Skin of body (tissue), 2 donors: ENCODE data around the gene GGT7. TPM values are rescaled to one million over a fixed set of nuclear protein-coding genes. Genes with fewer than 3 reads are reported as not detected.
"Not testable (repeated sequence)": the region's sequence is repeated elsewhere in the genome, so short reads cannot be mapped to it uniquely, and the experiment has no call there.

ENCODE experiments used
- DNase-seq: peaks from one replicate; lab custom pipeline; 2025; lab: John Stamatoyannopoulos, UW
- total RNA-seq: library from RNA; depleted of rRNA; stranded (reverse); fragments of >200 nt; gene quantifications from one replicate; pipeline ENCODE4 v1.2.3, GENCODE V29; 2014

Gene GGT7
- 7.0 TPM for total RNA-seq

DNA sequence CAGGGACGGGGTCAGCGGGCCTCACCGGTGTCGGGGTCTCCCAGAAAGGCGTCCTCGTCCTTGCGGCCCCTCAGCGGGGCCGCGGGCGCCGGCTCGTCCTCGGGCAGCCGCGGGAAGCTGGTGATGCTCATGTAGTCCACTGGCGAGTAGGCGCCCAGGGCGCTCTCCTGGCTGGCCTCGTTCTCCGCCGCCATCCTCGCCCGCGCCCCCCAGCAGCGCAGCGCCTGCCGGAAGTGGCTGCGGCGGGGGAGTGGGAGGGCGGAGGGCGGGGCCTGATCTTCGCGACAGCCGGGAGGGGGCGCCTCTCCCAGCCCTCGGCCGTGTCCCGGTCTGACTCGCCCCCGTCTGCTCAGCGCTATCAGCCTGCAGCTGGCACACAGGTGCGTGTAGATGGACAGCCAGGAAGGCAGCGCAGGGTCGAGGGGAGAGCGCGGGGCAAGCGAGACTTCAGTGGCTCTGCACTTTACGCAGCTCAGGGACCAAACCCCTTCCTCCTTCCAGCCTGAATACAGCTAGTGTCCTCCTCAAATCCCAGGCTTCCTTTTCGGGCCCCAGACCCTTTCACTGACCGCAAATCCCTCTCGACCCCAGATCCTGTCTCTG lies at the start of gene GGT7:
GGT7 (minus strand) TSS at position 235 of the 603 bp plus-strand sequence; CDS start at position 194, 41 bp downstream.
- peak; percentile 34 for DNase-seq

DNA sequence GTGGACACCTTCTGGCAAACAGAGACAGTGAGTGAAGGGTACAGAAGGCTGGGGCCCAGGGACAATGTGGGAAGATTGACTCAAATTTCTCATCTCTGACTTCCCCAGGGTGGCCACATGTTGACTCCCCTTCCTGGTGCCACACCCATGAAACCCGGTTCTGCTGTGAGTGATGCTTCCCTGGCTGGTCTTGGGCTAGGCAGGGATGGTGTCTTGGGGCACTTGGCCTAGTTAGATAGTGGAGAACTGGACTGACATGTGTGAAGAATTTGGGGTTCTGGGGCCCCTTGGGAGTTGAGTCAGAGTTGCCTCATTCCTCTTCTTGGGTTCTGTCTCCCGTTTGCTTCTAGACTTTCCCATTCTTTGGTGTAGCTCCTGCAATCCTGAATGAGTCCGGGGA lies 48.8 kb upstream of the GGT7 start:
- no peak for DNase-seq

GRCh38 chr20:34920055-34920454 lies 47.4 kb upstream of the GGT7 start:
- no peak for DNase-seq

DNA sequence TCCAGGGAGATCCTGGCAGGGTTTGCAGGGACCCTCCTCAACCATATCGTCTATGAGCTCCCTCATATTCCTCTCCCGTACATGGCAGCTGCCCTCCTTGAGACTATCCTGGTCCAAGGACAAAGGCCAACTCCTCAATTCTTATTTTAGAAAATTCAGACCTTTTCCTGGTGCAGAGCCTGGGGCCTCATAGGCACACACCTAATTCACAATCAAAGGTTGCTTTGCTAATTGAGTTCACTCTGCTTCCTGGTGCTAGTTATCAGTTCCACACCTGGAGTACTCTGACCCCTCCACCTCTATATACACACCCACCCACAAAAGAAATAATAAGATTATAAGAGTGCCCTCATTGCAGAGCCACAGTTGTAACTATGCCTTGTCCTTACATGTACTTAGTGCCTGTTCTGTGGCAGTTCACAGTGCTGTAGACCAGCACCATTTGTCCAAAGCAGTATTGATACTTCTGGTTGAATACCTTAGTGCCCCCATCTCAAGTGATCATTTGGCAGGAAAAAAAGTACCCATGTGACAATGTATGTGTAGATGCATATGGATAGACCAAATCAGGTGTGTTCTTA lies 44.2 kb upstream of the GGT7 start:
- no peak for DNase-seq

DNA sequence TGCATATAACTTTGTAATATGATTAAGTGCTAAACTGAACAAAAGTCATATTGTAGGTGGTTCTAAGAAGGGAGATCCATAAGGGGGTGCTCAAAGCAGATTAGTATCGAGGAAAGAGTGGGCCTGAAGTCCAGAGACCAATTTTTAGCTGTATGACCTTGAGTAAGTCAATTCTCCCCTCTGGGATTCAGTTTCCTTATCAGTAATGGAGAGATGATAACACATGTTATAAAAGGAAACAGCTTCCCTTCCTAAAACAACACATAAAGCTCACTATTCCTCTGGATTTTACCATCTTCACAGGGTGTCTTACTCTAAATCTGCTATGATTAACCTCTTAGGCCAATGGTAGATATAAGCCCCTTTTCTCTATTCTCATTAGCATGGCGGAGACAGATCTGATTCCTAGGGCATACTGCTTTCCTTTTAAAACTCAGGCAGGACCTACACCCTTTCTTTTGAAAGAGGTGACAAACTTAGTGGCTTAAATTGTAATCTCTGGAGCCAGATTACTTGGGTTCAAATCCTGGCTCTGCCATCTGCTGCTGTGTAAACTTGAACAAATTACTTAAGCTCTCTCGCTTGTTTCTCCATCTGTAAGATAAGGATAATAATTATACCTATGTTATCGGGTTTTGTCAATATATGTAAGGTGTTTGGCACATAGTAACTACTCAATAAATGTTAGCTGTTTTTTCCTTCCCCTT lies 43.2 kb upstream of the GGT7 start:
- no peak for DNase-seq

DNA sequence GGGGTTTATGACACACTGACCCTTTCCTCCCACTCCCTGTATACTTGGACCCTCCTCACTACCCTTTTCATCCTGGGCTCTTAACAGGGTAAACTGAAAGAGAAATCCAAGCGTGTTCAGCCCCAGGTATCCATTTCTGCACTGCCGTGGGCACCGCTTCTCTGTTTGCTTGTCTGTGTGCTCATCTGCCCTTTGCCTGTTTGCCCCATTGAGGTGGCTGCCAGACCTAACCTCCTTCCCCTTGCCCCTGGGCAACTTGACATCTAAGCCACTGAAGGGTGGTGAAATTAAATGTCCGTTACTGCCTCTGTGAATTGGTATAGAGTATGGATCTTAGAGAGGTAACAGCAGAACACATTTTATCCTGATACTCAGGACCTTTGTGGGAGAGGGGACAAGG lies 42.5 kb upstream of the GGT7 start:
- DNase-seq = no peak

GRCh38 chr20:34907616-34908469 lies 35.2 kb upstream of the GGT7 start:
- DNase-seq = peak; percentile 26

DNA sequence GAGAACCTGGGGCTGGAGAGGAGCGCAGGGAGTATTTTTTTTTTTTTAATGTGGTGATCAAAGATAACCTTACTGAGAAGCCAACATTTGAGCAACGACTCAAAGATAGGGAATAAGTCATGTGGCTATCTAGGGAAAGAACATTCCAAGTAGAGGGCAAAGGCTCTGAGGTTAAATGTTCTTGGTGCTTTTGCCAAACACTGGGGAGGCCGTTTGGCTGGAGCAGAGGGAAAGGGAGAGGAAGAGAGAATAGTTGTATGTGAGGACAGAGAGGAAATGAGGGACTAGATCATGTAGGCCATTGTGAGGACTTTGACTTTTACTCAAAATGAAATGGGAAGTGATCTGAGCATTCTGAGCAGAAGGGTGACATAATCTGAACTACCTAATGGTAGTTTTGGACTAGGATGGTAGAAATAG lies 31.6 kb upstream of the GGT7 start:
- DNase-seq = no peak

DNA sequence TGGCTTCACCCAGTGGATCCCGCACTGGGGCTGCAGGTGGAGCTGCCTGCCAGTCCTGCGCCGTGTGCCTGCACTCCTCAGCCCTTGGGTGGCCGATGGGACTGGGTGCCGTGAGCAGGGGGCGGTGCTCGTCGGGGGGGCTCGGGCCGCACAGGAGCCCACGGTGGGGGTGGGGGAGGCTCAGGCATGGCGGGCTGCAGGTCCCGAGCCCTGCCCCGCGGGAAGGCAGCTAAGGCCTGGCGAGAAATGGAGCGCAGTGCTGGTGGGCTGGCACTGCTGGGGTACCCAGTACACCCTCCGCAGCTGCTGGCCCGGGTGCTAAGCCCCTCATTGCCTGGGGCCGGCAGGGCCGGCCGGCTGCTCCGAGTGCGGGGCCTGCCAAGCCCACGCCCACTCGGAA lies 26.1 kb upstream of the GGT7 start:
- not testable (repeated sequence) for DNase-seq

DNA sequence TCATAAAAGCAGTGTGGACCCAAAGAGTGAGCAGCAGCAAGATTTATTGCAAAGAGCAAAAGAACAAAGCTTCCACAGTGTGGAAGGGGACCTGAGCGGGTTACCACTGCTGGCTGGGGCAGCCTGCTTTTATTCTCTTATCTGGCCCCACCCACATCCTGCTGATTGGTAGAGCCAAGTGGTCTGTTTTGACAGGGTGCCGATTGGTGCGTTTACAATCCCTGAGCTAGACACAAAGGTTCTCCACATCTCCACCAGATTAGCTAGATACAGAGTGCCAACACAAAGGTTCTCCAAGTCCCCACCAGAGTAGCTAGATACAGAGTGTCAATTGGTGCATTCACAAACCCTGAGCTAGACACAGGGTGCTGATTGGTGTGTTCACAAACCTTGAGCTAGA lies 25.5 kb upstream of the GGT7 start:
- not testable (repeated sequence) for DNase-seq

- DNase-seq = no peak
These were observed 23.5 kb upstream of the GGT7 start for GRCh38 chr20:34896086-34896621.

GRCh38 chr20:34895465-34895864 lies 22.8 kb upstream of the GGT7 start:
- no peak for DNase-seq

DNA sequence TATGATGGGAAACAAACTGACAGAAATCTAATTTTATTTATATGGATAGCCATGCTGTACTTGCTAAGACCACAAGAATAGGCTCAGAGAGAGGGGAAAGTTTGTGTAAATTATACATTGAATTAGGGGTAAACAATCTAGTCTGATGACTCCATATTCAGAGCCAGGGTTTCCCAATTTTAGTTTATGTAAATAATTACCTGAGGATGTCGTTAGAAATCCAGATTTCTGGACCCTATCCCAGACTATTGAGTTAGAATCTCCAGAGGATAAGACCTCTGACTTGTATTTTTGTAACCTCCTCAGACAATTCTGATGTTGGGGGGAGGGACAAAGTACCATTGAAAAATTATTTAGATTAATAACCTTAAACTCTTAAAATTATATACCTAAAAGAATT lies 22.1 kb upstream of the GGT7 start:
- no peak for DNase-seq

GRCh38 chr20:34892671-34893070 lies 20.0 kb upstream of the GGT7 start:
- DNase-seq = no peak

GRCh38 chr20:34891166-34892062 lies 18.8 kb upstream of the GGT7 start:
- no peak for DNase-seq

DNA sequence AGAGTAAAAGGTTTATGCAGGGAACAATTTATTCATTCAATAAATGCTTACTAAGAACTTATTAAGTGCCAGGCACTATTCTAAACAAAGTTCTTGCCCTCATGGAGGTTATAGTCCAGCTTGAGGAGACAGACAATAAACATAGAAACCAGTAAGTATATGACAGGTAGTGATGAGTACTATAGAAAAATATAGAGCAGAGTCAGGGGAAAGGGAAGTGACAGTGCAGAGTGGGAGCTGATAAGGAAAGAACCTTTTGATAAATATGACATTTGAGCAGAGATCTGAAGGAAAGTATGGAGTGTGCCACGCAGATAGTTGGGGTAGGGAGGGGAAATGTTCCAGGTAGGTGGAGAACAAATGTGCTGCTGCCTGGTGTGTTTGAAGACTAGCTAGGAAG lies 15.8 kb upstream of the GGT7 start:
- DNase-seq = no peak

GRCh38 chr20:34887023-34887422 lies 14.4 kb upstream of the GGT7 start:
- no peak for DNase-seq

GRCh38 chr20:34886122-34886521 lies 13.5 kb upstream of the GGT7 start:
- DNase-seq = no peak

DNA sequence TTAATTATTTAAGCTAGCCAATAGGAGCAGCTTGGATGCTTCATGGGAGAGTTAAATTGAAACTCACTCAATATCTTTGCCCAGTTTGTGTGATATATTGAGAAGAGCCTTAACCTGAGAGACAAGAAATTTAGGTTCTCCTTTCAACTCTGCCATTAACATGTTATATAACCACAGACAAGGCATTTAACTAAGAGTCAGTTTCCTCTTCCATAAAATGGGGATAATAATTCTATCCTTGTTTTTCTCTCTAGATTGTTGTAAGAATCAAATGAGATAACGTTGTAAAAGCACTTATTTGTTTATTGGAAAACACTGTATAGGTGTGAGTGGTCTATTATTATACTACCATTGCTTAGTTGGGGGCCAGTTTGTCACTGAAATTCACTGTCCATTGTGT lies 11.6 kb upstream of the GGT7 start:
- no peak for DNase-seq

DNA sequence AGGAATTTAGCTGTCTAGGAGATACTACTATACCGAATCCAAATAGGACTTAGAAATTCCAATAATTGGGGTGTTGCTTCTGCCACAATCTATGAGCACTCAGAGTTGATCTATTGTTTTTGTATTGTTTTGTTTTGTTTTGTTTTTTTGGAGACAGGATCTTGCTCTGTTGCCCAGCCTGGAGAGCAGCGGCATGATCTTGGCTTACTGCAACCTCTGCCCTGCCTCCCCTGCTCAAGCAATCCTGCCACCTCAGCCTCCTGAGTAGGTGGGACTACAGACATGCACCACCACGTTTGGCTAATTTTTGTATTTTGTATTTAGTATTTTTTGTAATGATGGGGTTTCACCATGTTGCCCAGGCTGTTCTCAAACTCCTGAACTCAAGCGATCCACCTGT lies 11.2 kb upstream of the GGT7 start:
- no peak for DNase-seq
